Esophagus muscularis mucosa (tissue), 4 donors: ENCODE results near the gene TEAD2.

Source experiments
- EP300 ChIP-seq: sonication (generic); formaldehyde crosslinking; IDR thresholded peaks from one replicate; pipeline ENCODE4 v1.6.1; 2017; ENCODE audit warnings: antibody characterized with exemption
- POLR2A ChIP-seq: fragments of 450-650 bp; IDR thresholded peaks from one replicate; pipeline ENCODE4 v1.6.1; 2017; ENCODE audit warnings: antibody characterized with exemption, moderate library complexity, mild to moderate bottlenecking, low read depth
- TF ChIP-seq, protein P1 (sequence below), 3 experiments: fragments of 200-600 bp in 2 of 3; fragments of 450-650 bp in 1 of 3; sonication (generic) in 2 of 3; IDR thresholded peaks; one replicate each; pipeline ENCODE4 v1.5.1; 2017 to 2019; ENCODE audit warnings: antibody characterized with exemption in 3 of 3, mild to moderate bottlenecking in 2 of 3, moderate library complexity in 1 of 3

DNA sequence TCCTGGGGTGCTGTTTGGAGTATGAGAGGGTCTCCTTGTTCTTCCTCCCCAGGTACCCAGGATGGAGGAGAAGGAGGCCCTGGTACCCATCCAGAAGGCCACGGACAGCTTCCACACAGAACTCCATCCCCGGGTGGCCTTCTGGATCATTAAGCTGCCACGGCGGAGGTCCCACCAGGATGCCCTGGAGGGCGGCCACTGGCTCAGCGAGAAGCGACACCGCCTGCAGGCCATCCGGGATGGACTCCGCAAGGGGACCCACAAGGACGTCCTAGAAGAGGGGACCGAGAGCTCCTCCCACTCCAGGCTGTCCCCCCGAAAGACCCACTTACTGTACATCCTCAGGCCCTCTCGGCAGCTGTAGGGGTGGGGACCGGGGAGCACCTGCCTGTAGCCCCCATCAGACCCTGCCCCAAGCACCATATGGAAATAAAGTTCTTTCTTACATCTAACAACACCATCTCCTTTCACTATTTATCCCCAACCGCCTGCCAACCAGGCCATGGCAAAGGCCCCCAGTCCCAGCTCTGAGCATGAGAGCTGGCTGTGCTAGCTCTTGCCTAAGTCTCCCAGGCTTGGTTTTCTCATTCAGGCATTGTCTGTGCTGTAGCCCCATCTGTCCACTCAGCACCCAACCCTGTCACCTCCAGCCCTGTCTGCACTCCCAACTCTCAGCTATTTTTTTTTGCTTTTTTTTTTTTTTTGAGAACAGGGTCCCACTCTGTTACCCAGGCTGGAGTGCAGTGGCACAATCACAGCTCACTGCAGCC lies 12.6 kb upstream of the TEAD2 start:
- TF ChIP-seq, protein P1, sequence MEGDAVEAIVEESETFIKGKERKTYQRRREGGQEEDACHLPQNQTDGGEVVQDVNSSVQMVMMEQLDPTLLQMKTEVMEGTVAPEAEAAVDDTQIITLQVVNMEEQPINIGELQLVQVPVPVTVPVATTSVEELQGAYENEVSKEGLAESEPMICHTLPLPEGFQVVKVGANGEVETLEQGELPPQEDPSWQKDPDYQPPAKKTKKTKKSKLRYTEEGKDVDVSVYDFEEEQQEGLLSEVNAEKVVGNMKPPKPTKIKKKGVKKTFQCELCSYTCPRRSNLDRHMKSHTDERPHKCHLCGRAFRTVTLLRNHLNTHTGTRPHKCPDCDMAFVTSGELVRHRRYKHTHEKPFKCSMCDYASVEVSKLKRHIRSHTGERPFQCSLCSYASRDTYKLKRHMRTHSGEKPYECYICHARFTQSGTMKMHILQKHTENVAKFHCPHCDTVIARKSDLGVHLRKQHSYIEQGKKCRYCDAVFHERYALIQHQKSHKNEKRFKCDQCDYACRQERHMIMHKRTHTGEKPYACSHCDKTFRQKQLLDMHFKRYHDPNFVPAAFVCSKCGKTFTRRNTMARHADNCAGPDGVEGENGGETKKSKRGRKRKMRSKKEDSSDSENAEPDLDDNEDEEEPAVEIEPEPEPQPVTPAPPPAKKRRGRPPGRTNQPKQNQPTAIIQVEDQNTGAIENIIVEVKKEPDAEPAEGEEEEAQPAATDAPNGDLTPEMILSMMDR (IDR thresholded peaks at IDR 0.05), result no peak
- TF ChIP-seq POLR2A (no peak), EP300 (no peak)
